H1 (cell line): ENCODE results near the gene PLXNB3. TPM values are rescaled to one million over a fixed set of nuclear protein-coding genes. Genes with fewer than 3 reads are reported as not detected.

Experiments
- GABPA ChIP-seq: IDR thresholded peaks from 2 replicates; pipeline ENCODE4 v1.6.1; 2011; ENCODE audit warnings: mild to moderate bottlenecking, low read length, moderate library complexity, borderline replicate concordance; ENCODE audit not compliant: insufficient read depth
- HDAC6 ChIP-seq: IDR thresholded peaks from one replicate; pipeline ENCODE4 v1.7.1; 2012; ENCODE audit warnings: low read depth, mild to moderate bottlenecking, inconsistent platforms, low read length, moderate library complexity
- TBP ChIP-seq: IDR thresholded peaks from 2 replicates; pipeline ENCODE4 v1.6.1; 2011; ENCODE audit warnings: low read depth, low read length, improper control_type of control experiment
- polyA plus RNA-seq, 7 experiments: library from polyadenylated mRNA; depleted of rRNA in 3 of 7; stranded (reverse) in 5 of 7; unstranded in 2 of 7; fragments of >200 nt in 5 of 7; fragments of 200-250 nt in 2 of 7; gene quantifications; 1 replicate in 5 of 7; 2 replicates in 1 of 7; 4 replicates in 1 of 7; pipeline versions ENCODE4 v1.2.1 to v1.2.3, GENCODE V29; 2011 to 2013; ENCODE audit warnings: missing spikeins in 2 of 7, mixed read lengths in 2 of 7
- total RNA-seq: library from RNA; stranded (reverse); fragmentation: NEBNext Ultra II Directional; extraction: Animal tissue kit (Norgen Biotek cat#: 25700); gene quantifications from 2 replicates; pipeline ENCODE4 v1.2.1, GENCODE V29; 2021
- TF ChIP-seq, protein P1 (sequence below): IDR thresholded peaks from 2 replicates; pipeline ENCODE4 v1.6.1; 2012; ENCODE audit warnings: low read length, inconsistent platforms
- TF ChIP-seq, protein P2 (sequence below): IDR thresholded peaks from 2 replicates; pipeline ENCODE4 v1.6.1; 2011; ENCODE audit warnings: low read depth, mild to moderate bottlenecking, low read length; ENCODE audit not compliant: insufficient read depth

The PLXNB3 gene
- total and polyA plus RNA-seq, 2 of the 8 experiments (the other 6 are each of a cell fraction or from before 2014, with no cell fraction given), result 1.2 to 2.7 TPM

DNA sequence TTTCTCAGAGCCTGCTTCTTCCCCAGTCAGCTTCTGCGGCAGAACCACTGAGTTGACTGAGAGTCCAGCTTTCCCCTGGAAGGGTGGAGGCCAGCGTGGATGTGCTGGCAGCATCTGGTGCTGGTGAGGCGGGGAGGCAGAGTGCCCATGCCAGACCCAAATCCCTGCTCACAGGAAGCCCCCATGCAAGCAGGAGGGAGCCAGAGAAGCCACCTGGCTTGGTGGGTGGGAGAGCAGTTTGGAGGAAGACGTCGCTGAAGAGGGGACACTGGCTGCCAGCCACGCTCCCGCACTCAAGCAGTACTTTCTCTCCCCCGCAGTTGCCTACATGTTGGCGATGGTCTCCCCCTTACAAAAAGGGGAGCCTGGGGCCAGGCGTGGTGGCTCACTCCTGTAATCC lies 60.3 kb downstream of the PLXNB3 start (continued):
- TF ChIP-seq HDAC6, result no peak
- no peak for TF ChIP-seq GABPA
- no peak for TF ChIP-seq TBP
- TF ChIP-seq, protein P1, sequence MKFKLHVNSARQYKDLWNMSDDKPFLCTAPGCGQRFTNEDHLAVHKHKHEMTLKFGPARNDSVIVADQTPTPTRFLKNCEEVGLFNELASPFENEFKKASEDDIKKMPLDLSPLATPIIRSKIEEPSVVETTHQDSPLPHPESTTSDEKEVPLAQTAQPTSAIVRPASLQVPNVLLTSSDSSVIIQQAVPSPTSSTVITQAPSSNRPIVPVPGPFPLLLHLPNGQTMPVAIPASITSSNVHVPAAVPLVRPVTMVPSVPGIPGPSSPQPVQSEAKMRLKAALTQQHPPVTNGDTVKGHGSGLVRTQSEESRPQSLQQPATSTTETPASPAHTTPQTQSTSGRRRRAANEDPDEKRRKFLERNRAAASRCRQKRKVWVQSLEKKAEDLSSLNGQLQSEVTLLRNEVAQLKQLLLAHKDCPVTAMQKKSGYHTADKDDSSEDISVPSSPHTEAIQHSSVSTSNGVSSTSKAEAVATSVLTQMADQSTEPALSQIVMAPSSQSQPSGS, result no peak
- TF ChIP-seq, protein P2, sequence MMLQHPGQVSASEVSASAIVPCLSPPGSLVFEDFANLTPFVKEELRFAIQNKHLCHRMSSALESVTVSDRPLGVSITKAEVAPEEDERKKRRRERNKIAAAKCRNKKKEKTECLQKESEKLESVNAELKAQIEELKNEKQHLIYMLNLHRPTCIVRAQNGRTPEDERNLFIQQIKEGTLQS, result no peak
